ENCODE data around the gene FAHD2B.
"Not testable (repeated sequence)": the region's sequence is repeated elsewhere in the genome, so short reads cannot be mapped to it uniquely, and the experiment has no call there.

FAHD2B gene

GRCh38 chr2:97068074-97068473, 26.6 kb downstream of the FAHD2B start:
- Histone ChIP-seq H3K27me3 (ENCODE audit: insufficient read depth, insufficient read length) (no peaks in the 10 kb centered on the region), H3K9me3 (ENCODE audit: insufficient read depth, low read length) (peaks cover 6% of the 10 kb centered on the region; the same call in 1 of the 2 replicates), H3K4me3 (ENCODE audit: insufficient read length, low read depth) (no peak overlapping the region), H3K4me1 (ENCODE audit: insufficient read depth, insufficient read length) (no peaks in the 10 kb centered on the region), H3K36me3 (ENCODE audit: insufficient read depth, insufficient read length, low read length) (no peaks in the 10 kb centered on the region), H3K9ac (ENCODE audit: insufficient read length, low read depth) (no peak overlapping the region)
- TF ChIP-seq SUZ12 (IDR thresholded peaks at IDR 0.05; ENCODE audit: extremely low read depth, insufficient read depth, insufficient read length) (no peak), YY1 (IDR thresholded peaks at IDR 0.05; ENCODE audit: insufficient read depth, insufficient read length) (no peak), ZNF274 (IDR thresholded peaks at IDR 0.05; ENCODE audit: low read depth, low read length) (no peak)
- no peak for DNase-seq (ENCODE audit: low read depth, low spot score)

- Histone ChIP-seq H3K9ac (ENCODE audit: insufficient read length, low read depth) (no peak overlapping the region), H3K4me1 (ENCODE audit: insufficient read depth, insufficient read length) (no peaks in the 10 kb centered on the region), H3K36me3 (ENCODE audit: insufficient read depth, insufficient read length, low read length) (no peaks in the 10 kb centered on the region), H3K27me3 (ENCODE audit: insufficient read depth, insufficient read length) (no peaks in the 10 kb centered on the region), H3K4me3 (ENCODE audit: insufficient read length, low read depth) (no peak overlapping the region), H3K9me3 (ENCODE audit: insufficient read depth, low read length) (peaks cover 6% of the 10 kb centered on the region; the same call in 1 of the 2 replicates)
- TF ChIP-seq SUZ12 (IDR thresholded peaks at IDR 0.05; ENCODE audit: extremely low read depth, insufficient read depth, insufficient read length) (no peak), ZNF274 (IDR thresholded peaks at IDR 0.05; ENCODE audit: low read depth, low read length) (no peak), YY1 (IDR thresholded peaks at IDR 0.05; ENCODE audit: insufficient read depth, insufficient read length) (no peak)
- DNase-seq (ENCODE audit: low read depth, low spot score), result no peak
These were observed 27.2 kb downstream of the FAHD2B start for GRCh38 chr2:97067279-97068004.

- H3K9ac ChIP-seq (ENCODE audit: insufficient read length, low read depth); H3K36me3 ChIP-seq (ENCODE audit: insufficient read depth, insufficient read length, low read length); H3K9me3 ChIP-seq (ENCODE audit: insufficient read depth, low read length); DNase-seq (ENCODE audit: low read depth, low spot score); H3K27me3 ChIP-seq (ENCODE audit: insufficient read depth, insufficient read length); H3K4me3 ChIP-seq (ENCODE audit: insufficient read length, low read depth); H3K4me1 ChIP-seq (ENCODE audit: insufficient read depth, insufficient read length): not testable (repeated sequence)
These were observed 28.7 kb downstream of the FAHD2B start for GRCh38 chr2:97066030-97066429.

- H3K4me3 ChIP-seq (ENCODE audit: insufficient read length, low read depth); H3K9me3 ChIP-seq (ENCODE audit: insufficient read depth, low read length); H3K4me1 ChIP-seq (ENCODE audit: insufficient read depth, insufficient read length); H3K27me3 ChIP-seq (ENCODE audit: insufficient read depth, insufficient read length); H3K9ac ChIP-seq (ENCODE audit: insufficient read length, low read depth); H3K36me3 ChIP-seq (ENCODE audit: insufficient read depth, insufficient read length, low read length); DNase-seq (ENCODE audit: low read depth, low spot score): not testable (repeated sequence)
These were observed 32.7 kb downstream of the FAHD2B start for GRCh38 chr2:97062020-97062419.

GRCh38 chr2:97059782-97060181, 34.9 kb downstream of the FAHD2B start:
- not testable (repeated sequence) for H3K9ac ChIP-seq (ENCODE audit: insufficient read length, low read depth); H3K36me3 ChIP-seq (ENCODE audit: insufficient read depth, insufficient read length, low read length); H3K4me1 ChIP-seq (ENCODE audit: insufficient read depth, insufficient read length); DNase-seq (ENCODE audit: low read depth, low spot score); H3K4me3 ChIP-seq (ENCODE audit: insufficient read length, low read depth); H3K9me3 ChIP-seq (ENCODE audit: insufficient read depth, low read length); H3K27me3 ChIP-seq (ENCODE audit: insufficient read depth, insufficient read length)

- not testable (repeated sequence) for H3K27me3 ChIP-seq (ENCODE audit: insufficient read depth, insufficient read length); H3K4me1 ChIP-seq (ENCODE audit: insufficient read depth, insufficient read length); H3K4me3 ChIP-seq (ENCODE audit: insufficient read length, low read depth); H3K9me3 ChIP-seq (ENCODE audit: insufficient read depth, low read length); H3K36me3 ChIP-seq (ENCODE audit: insufficient read depth, insufficient read length, low read length); H3K9ac ChIP-seq (ENCODE audit: insufficient read length, low read depth); DNase-seq (ENCODE audit: low read depth, low spot score)
These were observed 38.5 kb downstream of the FAHD2B start for GRCh38 chr2:97056150-97056549.

GRCh38 chr2:97050032-97050431, 44.6 kb downstream of the FAHD2B start:
- H3K36me3 ChIP-seq (ENCODE audit: insufficient read depth, insufficient read length, low read length); DNase-seq (ENCODE audit: low read depth, low spot score); H3K4me3 ChIP-seq (ENCODE audit: insufficient read length, low read depth); H3K4me1 ChIP-seq (ENCODE audit: insufficient read depth, insufficient read length); H3K9ac ChIP-seq (ENCODE audit: insufficient read length, low read depth); H3K9me3 ChIP-seq (ENCODE audit: insufficient read depth, low read length); H3K27me3 ChIP-seq (ENCODE audit: insufficient read depth, insufficient read length): not testable (repeated sequence)

- not testable (repeated sequence) for H3K4me3 ChIP-seq (ENCODE audit: insufficient read length, low read depth); DNase-seq (ENCODE audit: low read depth, low spot score); H3K4me1 ChIP-seq (ENCODE audit: insufficient read depth, insufficient read length); H3K9me3 ChIP-seq (ENCODE audit: insufficient read depth, low read length); H3K36me3 ChIP-seq (ENCODE audit: insufficient read depth, insufficient read length, low read length); H3K9ac ChIP-seq (ENCODE audit: insufficient read length, low read depth); H3K27me3 ChIP-seq (ENCODE audit: insufficient read depth, insufficient read length)
These were observed 46.2 kb downstream of the FAHD2B start for GRCh38 chr2:97048448-97048847.

- not testable (repeated sequence) for H3K4me3 ChIP-seq (ENCODE audit: insufficient read length, low read depth); H3K36me3 ChIP-seq (ENCODE audit: insufficient read depth, insufficient read length, low read length); H3K4me1 ChIP-seq (ENCODE audit: insufficient read depth, insufficient read length); H3K27me3 ChIP-seq (ENCODE audit: insufficient read depth, insufficient read length); DNase-seq (ENCODE audit: low read depth, low spot score); H3K9ac ChIP-seq (ENCODE audit: insufficient read length, low read depth); H3K9me3 ChIP-seq (ENCODE audit: insufficient read depth, low read length)
These were observed 48.0 kb downstream of the FAHD2B start for GRCh38 chr2:97046676-97047075.

GRCh38 chr2:97045895-97046499, 48.7 kb downstream of the FAHD2B start:
- not testable (repeated sequence) for DNase-seq (ENCODE audit: low read depth, low spot score); H3K4me1 ChIP-seq (ENCODE audit: insufficient read depth, insufficient read length); H3K9ac ChIP-seq (ENCODE audit: insufficient read length, low read depth); H3K27me3 ChIP-seq (ENCODE audit: insufficient read depth, insufficient read length); H3K9me3 ChIP-seq (ENCODE audit: insufficient read depth, low read length); H3K36me3 ChIP-seq (ENCODE audit: insufficient read depth, insufficient read length, low read length); H3K4me3 ChIP-seq (ENCODE audit: insufficient read length, low read depth)
